ENCODE measurements around the gene ESCO1.

Gene ESCO1

DNA sequence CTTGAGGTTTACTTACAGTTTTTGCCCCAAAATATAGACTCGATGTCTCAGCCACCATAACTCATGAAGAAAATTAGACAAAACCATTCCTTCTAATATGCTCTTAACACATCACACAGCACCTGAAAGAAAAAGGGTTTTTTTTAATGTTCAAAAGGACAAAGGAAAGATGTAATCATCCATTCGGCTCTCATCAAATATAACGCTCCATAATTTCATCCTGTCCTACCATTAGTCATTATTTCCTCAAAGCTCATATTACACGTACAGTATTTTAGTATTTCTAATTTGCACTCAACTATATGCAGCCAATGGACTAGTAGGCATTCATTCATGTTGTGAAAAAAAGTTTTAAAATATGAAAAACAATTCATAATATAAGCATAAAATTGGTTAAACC, 24.8 kb downstream of the ESCO1 start:
- DNase-seq: no peak

DNA sequence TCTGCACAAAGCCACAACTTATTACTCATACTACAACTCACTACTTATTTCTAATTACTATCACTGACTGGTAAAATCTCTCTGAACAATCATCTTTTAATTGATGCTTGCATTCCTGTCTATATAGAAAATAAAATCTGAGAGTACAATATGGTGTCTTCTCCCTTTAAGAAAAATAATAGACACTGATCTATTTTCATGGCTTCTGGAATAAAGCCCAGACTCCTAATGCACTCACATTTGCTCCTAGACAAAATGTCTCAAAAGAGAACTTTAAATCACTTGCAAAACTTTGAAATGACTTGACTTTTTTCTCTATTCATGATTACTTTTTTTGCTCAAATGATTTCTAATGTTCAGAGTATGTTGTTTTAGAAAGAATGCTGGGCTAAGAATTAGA, 28.7 kb downstream of the ESCO1 start:
- no peak for DNase-seq

DNA sequence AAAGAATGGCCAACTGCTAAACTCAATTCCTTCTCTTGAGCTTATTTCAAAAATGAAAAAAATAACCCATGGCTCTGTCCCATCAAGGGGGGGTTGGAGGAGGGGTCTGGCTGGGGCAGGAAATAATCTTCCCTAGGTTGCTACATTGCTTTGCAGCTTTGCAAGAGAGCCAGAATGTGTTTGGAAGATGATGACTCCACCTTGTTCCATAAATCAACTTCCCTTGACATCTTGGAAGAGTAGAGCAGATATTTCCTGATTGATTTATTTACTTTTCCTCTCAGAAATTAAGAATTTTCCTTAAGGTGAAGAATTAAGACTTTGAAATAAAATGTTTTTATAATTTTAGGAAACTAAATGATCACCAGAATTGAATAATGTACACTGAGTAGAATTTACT, 41.3 kb downstream of the ESCO1 start:
- no peak for DNase-seq

DNA sequence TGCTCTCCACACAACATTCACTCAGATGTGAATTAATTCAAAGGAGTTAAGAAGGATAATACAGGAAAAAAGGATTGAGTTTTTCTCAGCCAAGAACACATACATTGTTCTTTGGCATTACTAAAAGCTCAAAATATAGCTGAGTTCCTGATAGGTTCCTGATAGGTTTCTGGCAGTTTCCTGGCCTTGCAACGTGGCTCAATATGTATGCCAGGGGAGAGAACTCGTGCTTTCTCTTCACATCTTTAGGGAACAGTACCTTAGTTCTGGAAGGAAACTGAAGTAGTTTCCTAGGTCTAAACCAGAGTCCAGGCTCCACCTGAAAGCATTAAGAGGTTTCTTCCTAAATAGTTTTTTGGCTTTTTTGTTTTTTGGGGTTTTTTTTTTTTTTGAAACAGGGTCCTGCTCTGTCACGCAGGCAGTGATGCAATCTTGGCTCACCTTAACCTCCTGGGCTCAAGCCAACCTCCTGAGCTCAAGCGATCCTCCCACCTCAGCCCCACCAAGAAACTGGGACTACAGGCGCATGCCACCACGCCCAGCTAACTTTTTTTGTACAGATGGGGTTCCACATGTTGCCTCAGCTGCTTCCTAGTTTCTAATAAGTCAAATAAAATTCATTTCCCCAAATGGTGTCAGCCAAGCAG, 42.8 kb downstream of the ESCO1 start:
- DNase-seq: no peak

DNA sequence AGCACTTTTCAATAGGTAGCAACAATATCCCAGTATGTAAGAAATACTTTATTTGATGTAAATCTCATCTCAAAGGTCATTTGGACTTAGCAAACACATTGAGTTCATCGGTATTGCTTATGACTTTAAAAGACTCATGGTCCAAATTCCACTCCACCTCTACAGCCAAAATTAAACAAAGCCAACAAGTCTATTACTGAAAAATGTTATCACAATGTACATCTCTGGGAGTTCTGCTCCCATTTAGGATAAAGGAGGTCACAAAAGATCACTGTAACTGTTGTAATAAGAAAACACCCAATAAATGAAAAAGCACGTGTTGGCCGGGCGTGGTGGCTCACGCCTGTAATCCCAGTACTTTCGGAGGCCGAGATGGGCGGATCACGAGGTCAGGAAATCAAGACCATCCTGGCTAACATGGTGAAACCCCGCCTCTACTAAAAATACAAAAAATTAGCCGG, 50.0 kb downstream of the ESCO1 start:
- no peak for DNase-seq

DNA sequence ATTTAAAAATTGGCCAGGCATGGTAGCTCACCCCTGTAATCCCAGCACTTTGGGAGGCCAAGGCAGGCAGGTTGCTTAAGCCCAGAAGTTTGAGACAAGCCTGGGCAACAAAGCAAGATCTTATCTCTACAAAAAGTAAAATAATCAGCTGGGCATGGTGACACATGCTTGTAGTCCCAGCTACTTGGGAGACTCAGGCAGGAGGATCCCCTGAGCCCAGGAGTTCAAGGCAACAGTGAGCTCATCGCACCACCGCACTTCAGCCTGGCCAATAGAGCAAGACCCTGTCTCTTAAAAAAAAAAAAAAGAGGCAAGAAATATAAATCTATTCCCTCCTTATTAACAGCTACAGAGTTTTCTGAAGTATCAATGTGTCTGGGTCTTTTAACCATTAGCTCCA, 51.9 kb downstream of the ESCO1 start:
- DNase-seq: no peak

DNA sequence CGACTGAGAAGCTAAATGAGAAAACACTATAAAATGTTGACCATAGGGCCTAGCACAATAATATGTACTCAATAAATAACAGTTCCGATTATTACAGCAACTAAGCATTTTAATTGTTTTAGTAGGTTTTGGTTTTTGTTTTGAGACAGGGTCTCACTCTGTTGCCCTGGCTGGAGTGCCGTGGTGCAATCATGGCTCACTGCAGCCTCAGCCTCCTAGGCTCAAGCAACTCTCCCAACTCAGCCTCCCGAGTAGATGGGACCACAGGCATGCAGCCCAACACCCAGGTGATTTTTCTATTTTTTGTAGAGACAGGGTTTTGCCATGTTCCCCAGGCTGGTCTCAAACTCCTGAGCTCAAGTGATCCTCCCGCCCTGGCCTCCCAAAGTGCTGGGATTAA, 54.1 kb downstream of the ESCO1 start:
- no peak for DNase-seq

DNA sequence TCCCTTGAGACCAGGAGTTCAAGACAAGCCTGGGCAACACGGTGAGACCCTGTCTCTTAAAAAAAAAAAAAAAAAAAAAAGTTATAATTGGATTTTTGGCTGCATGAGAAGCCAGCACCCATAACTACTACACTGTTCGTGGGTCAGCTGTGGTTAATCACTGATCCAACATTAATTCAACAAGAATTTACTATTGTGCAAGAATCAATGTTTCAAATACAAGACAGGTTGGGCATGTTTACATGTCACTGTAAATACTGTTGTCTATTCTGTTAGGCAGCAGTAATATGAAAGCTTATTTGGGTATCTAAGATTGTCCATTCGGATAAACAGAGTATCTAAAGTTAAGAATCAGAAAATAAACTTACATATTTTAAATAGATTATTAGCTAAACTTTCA, 62.3 kb downstream of the ESCO1 start:
- DNase-seq: no peak

DNA sequence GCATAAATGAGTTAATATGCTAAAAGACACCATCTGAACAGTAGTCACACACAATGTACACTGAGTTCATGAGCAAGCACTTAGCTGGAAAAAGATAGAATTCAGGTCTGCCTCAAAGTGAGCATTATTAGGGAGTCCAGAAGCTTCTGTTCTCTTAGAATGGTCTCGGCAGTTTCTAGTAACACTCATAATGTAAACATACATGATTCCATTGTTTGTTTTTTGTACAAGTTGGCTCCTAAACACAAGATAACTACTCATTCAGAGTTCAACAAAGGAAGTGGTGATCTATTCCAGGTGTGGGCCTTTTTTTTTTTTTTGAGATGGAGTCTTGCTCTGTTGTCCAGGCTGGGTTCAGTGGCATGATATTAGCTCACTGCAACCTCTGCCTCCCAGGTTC, 66.2 kb downstream of the ESCO1 start:
- no peak for DNase-seq

DNA sequence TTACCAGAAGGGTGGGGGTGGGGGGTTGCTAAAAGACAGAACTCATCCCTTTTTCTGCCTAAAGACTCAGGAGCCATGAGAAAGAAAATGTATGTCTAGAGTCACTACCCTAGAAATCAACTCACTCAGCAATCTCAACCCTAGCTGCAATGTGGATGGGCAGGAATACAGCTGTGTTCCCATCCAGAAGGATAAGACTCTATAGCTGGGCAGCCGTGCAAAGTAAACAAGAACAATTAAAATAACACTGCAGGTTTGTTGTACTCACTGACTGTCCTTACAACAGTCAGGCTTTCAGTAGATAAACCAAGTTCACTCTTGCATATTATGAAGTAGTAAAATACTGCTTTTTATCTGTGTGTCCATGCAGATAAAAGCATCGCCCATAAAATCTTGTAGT, 74.0 kb downstream of the ESCO1 start:
- no peak for DNase-seq

DNA sequence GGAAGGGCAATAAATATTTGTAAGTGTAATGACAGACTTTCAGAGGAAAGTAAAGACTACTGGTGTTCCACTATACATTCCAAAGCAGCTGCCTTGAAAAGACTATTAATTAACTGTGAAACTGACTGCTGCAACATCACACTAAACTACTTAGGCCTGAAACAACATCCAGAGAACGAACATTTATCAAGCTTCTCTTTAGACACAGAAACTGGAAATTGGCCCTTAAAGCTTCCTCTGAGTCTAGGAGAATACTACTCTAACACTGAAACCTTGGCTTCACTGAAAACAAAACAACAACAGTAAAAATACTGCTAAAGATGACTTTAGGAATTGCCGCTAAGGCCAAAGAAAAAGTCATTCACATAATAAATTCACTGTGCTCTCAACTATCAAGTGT, 74.6 kb downstream of the ESCO1 start:
- no peak for DNase-seq

DNA sequence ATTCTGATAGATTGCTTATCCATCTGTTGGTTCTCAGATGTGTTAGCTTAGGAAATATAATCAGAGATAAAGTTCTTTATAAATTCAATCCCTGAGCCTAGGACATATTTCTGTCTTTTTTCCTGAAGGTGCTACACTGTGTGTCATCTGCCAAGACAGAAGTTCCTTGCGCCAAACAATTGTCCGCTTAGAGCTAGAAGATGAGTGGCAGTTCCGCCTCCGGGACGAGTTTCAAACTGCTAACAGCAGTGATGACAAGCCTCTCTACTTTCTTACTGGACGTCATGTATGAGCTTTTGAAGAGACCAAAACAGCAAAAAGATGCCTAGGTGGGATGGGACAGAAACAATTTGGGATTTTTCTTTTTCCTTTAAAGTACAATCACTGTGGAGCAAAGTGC, 78.0 kb downstream of the ESCO1 start:
- no peak for DNase-seq

DNA sequence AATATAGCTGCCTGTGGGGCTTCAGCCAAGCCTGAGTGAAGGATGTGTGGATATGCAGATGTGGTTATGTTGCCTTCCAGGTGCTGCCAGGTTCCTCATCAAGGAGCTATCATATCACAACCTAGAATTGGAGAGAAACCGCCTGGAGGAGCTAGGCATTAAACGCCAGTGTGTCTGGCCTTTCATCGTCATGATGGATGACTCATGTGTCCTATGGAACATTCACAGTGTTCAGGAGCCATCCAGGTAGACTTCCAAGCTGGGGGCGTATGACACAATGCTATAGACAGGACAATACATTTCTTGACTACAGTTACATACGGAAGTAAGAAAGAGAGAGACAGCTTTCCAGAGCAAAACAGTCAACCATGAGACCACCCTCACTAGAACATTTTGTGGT, 86.8 kb downstream of the ESCO1 start:
- DNase-seq: no peak

DNA sequence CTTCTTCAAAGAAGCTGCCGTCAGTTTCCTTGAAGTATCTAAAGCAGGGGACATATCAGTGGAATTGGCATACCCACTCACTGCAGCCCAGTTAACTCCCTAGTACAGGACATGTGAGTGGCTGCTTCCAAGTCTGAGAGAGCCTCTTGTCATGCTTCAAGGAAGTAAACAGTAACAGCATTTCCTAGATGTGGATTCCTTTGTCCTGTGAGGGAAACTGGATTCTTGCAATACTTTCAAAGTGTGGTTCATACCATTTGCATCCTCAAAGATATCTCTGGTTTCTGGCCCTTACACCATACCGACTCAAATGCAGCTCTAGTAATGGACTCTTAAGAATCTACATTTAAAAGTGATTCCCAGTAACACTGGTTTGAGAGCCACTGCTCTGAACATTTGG, 87.2 kb downstream of the ESCO1 start:
- no peak for DNase-seq

DNA sequence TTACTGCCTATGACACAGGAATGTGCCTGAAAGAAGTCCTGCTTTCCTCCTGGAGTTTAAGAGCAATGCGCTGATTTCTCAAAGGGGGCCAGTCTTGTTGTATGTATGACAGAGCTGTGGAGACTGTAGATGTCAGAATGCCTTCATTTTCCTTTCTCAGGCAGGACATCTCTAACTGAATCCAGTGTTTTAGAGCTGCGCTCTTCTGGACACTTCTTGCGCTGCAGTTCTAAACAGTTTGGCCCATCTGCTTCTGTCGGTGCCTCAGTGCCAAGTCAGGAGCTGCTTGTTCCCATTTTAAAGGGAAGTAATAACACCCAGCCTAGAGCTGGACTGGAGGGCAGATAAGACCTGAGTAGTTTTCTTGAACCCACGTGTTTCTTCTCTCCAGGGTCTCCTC, 91.4 kb downstream of the ESCO1 start:
- no peak for DNase-seq

DNA sequence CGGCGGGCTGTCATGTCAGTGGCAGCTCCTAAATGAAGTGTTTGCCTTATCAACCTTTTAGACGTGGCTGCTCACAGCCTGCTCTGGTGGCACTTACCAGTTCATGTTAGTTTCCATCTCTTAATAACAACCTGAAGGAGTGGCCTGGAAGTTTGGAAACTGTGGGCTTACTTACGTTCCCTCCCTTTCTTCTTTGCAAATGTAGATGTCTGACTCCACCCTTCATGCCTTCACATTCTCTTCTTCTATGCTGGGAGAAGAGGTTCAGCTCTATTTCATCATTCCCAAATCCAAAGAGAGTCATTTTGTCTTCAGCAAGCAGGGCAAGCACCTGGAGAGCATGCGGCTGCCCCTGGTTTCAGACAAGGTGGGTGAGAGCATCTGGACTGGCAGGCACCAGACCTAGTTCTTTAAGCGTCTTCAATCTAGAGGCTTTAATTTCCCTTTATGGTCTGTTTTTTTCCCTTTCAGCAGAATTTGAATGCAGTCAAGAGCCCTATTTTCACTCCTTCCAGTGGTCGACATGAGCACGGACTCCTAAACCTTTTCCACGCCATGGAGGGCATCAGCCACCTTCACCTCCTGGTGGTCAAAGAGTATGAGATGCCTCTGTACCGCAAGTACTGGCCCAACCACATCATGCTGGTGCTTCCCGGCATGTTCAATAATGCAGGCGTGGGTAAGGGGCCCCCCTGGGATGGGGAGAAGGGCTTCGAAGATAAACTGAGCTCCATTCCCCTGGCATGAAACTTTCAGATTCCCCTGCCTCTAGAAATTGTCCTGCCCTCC, 92.4 kb downstream of the ESCO1 start:
- no peak for DNase-seq

DNA sequence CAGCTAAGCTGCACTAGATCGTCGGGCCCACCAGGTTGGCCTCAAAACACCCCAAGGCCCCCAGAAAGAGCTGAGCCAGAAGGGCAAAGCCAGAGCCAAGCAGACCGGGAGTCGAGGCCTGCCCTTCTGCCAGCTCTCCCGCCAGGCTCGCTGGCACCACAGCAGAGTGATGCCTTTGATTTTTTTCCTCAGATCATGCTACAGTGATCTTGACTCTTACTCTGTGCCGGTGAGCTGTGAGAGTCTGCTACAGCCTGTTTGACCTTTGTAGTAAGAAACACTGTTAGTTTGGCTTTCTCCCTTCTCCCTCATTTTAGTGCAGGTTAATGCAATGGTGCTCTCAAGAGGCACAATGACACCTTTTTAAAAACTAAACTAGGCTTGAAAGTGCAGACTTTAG, 97.8 kb downstream of the ESCO1 start:
- DNase-seq: no peak

DNA sequence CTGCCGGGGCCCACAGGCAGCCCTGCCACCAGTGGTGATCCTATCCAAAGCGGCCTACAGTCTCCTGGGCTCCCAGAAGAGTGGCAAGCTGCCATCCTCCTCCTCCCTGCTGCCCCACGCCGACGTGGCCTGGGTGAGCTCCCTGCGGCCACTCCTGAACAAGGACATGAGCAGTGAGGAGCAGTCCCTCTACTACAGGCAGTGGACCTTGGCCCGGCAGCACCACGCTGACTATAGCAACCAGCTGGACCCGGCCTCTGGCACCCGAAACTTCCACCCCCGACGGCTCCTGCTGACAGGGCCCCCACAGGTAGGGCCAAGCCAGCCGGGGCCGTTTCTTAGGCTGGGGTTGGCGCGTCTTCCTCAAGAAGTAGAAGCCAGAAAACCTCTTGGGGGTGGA, 100.5 kb downstream of the ESCO1 start:
- no peak for DNase-seq

DNA sequence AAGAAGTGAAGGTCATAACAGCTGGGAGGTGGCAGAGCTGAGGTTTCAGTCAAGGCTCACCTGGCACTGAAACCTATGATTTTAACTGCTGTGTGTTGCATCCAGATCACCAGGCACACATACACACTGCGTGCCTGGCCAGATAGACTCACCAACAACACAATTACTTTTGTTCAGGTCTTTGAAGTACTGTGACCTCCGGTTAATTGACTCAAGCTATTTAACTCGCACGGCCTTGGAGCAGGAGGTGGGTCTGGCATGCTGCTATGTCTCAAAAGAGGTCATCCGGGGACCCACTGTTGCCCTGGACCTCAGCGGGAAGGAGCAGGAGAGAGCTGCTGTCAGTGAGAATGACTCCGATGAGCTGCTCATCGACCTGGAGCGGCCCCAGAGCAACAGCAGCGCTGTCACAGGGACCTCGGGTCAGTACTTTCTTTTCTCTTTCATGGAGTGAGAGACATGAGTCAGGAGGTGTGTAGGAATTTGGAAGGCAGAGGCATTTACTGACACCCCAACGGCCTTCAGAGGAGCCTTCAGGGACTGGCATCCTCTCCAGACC, 104.1 kb downstream of the ESCO1 start:
- no peak for DNase-seq

DNA sequence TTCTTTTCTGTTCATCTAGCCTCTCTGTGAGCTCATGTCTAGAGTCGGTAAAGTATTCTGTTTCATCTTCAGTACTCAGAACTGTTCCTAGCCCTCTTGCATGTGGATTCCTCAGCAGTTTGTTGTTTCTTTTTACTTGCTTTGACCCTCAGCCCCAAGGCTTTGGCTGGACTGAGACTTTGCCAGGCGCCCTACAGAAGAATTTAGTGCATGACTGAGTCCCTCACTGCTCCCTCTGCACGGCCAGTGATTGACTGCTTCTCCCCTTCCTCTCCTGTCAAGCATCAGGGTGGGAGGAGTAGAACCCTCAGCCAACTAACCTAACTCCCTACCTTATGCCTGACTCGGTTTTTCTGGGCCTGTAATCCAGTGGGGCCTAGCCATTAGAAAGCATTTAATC, 109.8 kb downstream of the ESCO1 start:
- DNase-seq: no peak

DNA sequence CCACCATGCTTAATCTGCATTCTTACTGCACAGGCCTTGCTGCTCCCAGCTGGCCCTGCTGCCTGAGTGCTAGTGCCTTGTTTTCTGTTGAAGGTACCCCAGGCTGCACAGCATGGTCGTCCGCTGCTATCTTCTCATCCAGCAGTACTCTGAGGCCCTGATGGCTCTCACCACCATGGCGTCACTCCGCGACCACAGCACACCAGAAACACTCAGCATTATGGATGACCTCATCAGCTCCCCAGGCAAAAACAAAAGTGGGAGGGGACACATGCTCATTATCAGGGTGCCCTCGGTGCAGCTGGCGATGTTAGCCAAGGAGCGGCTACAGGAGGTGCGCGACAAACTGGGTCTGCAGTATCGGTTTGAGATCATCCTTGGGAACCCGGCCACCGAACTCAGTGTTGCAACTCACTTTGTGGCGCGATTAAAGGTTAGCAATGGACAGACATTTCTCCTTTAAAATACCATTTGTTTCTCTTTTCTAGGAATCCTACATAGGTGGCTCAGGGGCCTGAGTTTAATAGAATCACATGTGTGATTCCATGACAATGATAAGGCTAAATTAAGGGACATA, 110.5 kb downstream of the ESCO1 start:
- no peak for DNase-seq

DNA sequence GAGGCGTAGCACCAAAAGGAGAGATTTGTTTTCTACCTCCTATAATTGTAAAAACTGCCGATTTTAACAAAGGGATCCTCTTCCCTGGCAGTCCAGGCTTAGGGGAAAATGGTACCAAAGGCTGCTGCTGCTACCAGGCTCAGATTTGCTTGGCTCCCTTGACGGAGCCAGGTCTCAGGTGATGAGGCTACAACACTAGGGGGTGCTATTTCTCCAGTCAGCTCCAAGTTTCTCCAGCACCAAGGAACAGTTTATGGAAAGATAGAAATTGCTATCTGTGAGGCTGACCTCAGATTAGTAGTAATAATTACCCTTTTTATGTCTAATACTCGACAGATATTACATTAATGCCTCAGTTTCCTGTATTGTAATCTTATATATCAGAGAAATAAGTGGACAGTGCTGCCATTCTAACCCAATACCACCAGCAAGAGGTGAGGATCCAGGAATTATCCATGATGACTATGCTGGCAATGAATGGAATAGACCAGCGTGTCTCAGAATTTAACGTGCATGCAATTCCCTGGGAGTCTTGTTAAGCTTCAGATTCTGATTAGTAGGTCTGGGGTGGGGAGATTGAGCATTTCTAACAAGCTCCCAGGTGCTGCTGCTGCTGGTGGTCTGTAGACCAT, 111.3 kb downstream of the ESCO1 start:
- DNase-seq: no peak

DNA sequence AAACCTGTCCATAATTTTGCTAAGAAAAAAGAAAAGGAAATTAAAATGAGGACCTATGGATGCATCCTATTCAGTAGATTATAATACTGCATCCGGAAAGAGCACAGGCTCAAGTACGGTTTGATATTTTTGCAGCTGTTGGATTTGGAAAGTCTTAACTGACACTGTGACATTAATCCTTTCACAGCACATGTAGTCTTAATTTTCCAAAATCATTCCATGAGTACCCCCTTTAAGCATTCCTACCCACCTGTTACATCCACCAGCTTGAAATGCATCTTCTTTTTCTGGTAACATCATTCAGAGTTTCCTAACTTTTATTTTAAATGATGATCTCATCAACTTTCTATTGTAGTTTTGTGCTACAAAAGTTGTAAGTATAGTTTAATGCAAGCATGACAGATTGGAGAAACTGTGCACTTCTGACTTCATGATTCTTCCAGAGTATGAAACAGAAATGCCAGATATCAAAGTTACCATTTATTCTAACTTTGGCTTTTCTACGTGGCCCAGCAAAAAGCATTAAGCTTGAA, 113.5 kb downstream of the ESCO1 start:
- no peak for DNase-seq

Data from NCI-H510A (cell line).